Body of pancreas (tissue), 4 donors: ENCODE data around the gene CCDC3. TPM values are rescaled to one million over a fixed set of nuclear protein-coding genes. Genes with fewer than 3 reads are reported as not detected.

ENCODE experiments used
- ATAC-seq: fragments of 150-250 bp; one replicate; pipeline ENCODE4 v1.9.1; 2016
- DNase-seq, 4 donors: peaks; one replicate each; pipeline ENCODE4 v3.0.0-alpha.2; 2019
- H3K27ac ChIP-seq, 4 donors: fragments of 200-600 bp; sonication (generic); 1 replicate in 3 of 4; 2 replicates in 1 of 4; pipeline versions ENCODE4 v1.5.1 to v1.6.1; 2016 to 2019; ENCODE audit warnings: mild to moderate bottlenecking in 1 of 4, mixed read lengths in 1 of 4, moderate library complexity in 1 of 4
- H3K27me3 ChIP-seq, 2 donors: fragments of 200-600 bp; sonication (generic); one replicate each; pipeline ENCODE4 v1.6.0; 2016; ENCODE audit warnings: mild to moderate bottlenecking in 1 of 2
- H3K36me3 ChIP-seq, 2 donors: fragments of 200-600 bp; sonication (generic); replicated peaks in 1 of 2; 2 replicates each; pipeline ENCODE4 v1.5.1; 2016; ENCODE audit warnings: low read depth in 2 of 2; ENCODE audit not compliant: insufficient read depth in 1 of 2
- H3K4me1 ChIP-seq: fragments of 200-600 bp; sonication (generic); one replicate; pipeline ENCODE4 v1.6.0; 2016
- H3K4me3 ChIP-seq, 2 donors: fragments of 200-600 bp; sonication (generic); 1 replicate in 1 of 2; 2 replicates in 1 of 2; pipeline ENCODE4 v1.5.1; 2016 to 2019
- H3K9me3 ChIP-seq, 3 donors: fragments of 200-600 bp; sonication (generic); 1 replicate in 2 of 3; 2 replicates in 1 of 3; pipeline ENCODE4 v1.5.1; 2016
- POLR2A ChIP-seq, 3 donors: fragments of 450-650 bp; IDR thresholded peaks; one replicate each; pipeline ENCODE4 v1.6.1; 2016; ENCODE audit warnings: antibody characterized with exemption in 3 of 3, mild to moderate bottlenecking in 2 of 3
- WGBS, 2 donors: methylation state at CpG; one replicate each; pipeline ENCODE4 v1.1.5; 2017; 5-methylcytosine and 5-hydroxymethylcytosine counted together
- intact Hi-C: fragments of 100-400 bp; cut with DNase I; formaldehyde crosslinking; loops from one replicate; pipeline ENCODE4 v1.15.1; 2023
- total RNA-seq, 2 donors: library from RNA; depleted of rRNA; stranded (reverse); fragments of >200 nt; gene quantifications; one replicate each; pipeline ENCODE4 v1.1.0, GENCODE V29; 2016
- TF ChIP-seq, protein P1 (sequence below), 7 experiments: fragments of 450-650 bp in 4 of 7; fragments of 200-600 bp in 3 of 7; sonication (generic) in 3 of 7; IDR thresholded peaks; one replicate each; pipeline ENCODE4 v1.5.1; 2016 to 2019; ENCODE audit warnings: antibody characterized with exemption in 7 of 7

CCDC3 gene
- total RNA-seq, 2 donors from 2014 or later: 2.1 to 17.1 TPM

- Histone ChIP-seq H3K4me1 (no peaks in the 10 kb centered on the region), H3K27ac (no peak overlapping the region), H3K9me3 (no peaks in the 10 kb centered on the region), H3K36me3 (no peaks in the 10 kb centered on the region), H3K27me3 (no peaks in the 10 kb centered on the region), H3K4me3 (no peak overlapping the region)
- WGBS, 2 donors: 75 to 80% methylated on average over 4 of the region's 4 CpGs
- intact Hi-C loops: no loop called here
- DNase-seq: no peak
- TF ChIP-seq, protein P1, sequence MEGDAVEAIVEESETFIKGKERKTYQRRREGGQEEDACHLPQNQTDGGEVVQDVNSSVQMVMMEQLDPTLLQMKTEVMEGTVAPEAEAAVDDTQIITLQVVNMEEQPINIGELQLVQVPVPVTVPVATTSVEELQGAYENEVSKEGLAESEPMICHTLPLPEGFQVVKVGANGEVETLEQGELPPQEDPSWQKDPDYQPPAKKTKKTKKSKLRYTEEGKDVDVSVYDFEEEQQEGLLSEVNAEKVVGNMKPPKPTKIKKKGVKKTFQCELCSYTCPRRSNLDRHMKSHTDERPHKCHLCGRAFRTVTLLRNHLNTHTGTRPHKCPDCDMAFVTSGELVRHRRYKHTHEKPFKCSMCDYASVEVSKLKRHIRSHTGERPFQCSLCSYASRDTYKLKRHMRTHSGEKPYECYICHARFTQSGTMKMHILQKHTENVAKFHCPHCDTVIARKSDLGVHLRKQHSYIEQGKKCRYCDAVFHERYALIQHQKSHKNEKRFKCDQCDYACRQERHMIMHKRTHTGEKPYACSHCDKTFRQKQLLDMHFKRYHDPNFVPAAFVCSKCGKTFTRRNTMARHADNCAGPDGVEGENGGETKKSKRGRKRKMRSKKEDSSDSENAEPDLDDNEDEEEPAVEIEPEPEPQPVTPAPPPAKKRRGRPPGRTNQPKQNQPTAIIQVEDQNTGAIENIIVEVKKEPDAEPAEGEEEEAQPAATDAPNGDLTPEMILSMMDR (IDR thresholded peaks at IDR 0.05): no peak
- TF ChIP-seq POLR2A (IDR thresholded peaks at IDR 0.05): no peak
- no peak for ATAC-seq
Measured at GRCh38 chr10:12910835-12911234, 90.7 kb downstream of the CCDC3 start.

DNA sequence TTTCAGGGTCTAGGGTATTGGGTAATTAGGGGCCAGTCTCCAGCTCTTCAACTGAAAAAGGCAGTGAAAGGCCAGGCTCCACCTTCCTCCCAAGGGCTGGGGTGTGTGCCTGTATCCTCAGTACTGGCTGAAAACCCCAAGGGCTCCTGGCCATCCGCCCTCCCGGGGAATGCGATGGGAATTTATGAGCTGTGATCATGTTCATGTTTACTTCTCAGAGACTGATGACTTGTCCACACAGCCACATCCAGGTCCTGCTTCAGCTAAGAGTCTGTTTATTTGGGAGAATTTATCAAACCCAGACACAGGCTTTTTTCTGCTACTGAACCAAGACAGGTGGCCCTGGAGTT is 91.7 kb downstream of the CCDC3 start:
- DNase-seq: no peak

GRCh38 chr10:12909182-12909835 is 92.2 kb downstream of the CCDC3 start:
- no peaks in the 10 kb centered on the region for H3K4me1 ChIP-seq
- H3K27me3 ChIP-seq: no peaks in the 10 kb centered on the region
- no peak for TF ChIP-seq POLR2A (IDR thresholded peaks at IDR 0.05)
- TF ChIP-seq, protein P1 (IDR thresholded peaks at IDR 0.05): no peak
- H3K27ac ChIP-seq: no peak overlapping the region
- no peak overlapping the region for H3K4me3 ChIP-seq
- no peaks in the 10 kb centered on the region for H3K9me3 ChIP-seq
- WGBS, 2 donors: 71 to 82% methylated on average over 2 to 9 of the region's 9 CpGs
- H3K36me3 ChIP-seq: no peaks in the 10 kb centered on the region
- DNase-seq (no peak), ATAC-seq (no peak)
- intact Hi-C loops: loop anchor here (10.0 kb wide), 1 partner anchor 185 kb away; no protein-coding TSS in a partner anchor

More for the DNA sequence above, 91.7 kb downstream of the CCDC3 start:
- Histone ChIP-seq H3K27ac (no peak overlapping the region), H3K9me3 (no peaks in the 10 kb centered on the region), H3K27me3 (no peaks in the 10 kb centered on the region), H3K4me1 (no peaks in the 10 kb centered on the region), H3K4me3 (no peak overlapping the region), H3K36me3 (no peaks in the 10 kb centered on the region)
- TF ChIP-seq, protein P1 (IDR thresholded peaks at IDR 0.05): no peak
- TF ChIP-seq POLR2A (IDR thresholded peaks at IDR 0.05): no peak
- 7% methylated on average over 3 of the region's 3 CpGs; no CpG with 5 or more reads in 1 of the 2 donors for WGBS, 2 donors
- intact Hi-C loops: loop anchor here (10.0 kb wide), 1 partner anchor 185 kb away; no protein-coding TSS in a partner anchor
- no peak for ATAC-seq

DNA sequence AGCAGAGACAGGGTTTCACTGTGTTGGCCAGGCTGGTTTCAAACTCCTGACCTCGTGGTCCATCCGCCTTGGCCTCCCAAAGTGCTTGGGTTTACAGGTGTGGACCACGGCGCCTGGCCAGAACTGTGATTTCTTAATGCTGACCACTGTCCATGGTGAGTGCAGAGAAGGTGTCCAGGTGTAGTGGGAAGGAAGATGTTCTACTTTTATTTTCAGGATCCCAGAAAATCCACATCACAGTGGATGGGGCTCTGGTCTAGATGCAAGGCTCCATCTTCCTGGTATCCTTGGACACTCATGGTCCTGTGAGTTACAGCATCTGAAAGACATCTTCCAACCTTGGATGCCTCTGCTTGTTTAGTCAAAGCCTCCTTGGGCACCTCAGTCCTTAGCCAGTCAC is 92.7 kb downstream of the CCDC3 start:
- H3K4me1 ChIP-seq: no peaks in the 10 kb centered on the region
- DNase-seq (no peak), ATAC-seq (no peak)
- intact Hi-C loops: loop anchor here (10.0 kb wide), 1 partner anchor 184 kb away; no protein-coding TSS in a partner anchor
- no peak overlapping the region for H3K27ac ChIP-seq
- 80 to 92% methylated on average over 4 of the region's 4 CpGs for WGBS, 2 donors
- H3K36me3 ChIP-seq: no peaks in the 10 kb centered on the region
- no peaks in the 10 kb centered on the region for H3K9me3 ChIP-seq
- no peaks in the 10 kb centered on the region for H3K27me3 ChIP-seq
- no peak overlapping the region for H3K4me3 ChIP-seq
- TF ChIP-seq POLR2A (IDR thresholded peaks at IDR 0.05): no peak
- TF ChIP-seq, protein P1 (IDR thresholded peaks at IDR 0.05): no peak

DNA sequence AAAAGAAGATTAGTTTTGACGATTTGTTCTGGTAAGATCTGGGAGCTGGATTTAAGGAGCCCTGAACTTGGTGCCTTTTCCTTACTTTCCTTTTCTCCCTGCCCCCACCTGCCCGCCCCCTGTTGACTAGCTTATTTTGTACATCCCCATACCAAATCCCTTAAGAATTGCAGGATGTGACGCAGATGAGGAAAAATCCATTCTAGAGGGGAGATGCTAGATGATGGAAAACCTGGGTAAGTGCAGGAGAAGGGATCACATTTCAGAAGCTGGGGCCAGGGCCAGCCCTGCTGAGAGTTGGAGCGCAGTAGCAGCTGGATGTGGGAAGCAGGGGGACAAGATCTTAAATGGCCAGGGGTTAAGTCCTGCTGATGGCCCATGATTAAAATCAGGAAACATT is 93.9 kb downstream of the CCDC3 start:
- Histone ChIP-seq H3K27ac (no peak overlapping the region), H3K27me3 (no peaks in the 10 kb centered on the region), H3K4me1 (no peaks in the 10 kb centered on the region), H3K4me3 (no peak overlapping the region), H3K36me3 (no peaks in the 10 kb centered on the region), H3K9me3 (no peaks in the 10 kb centered on the region)
- TF ChIP-seq POLR2A (IDR thresholded peaks at IDR 0.05): no peak
- TF ChIP-seq, protein P1 (IDR thresholded peaks at IDR 0.05): no peak
- ATAC-seq (no peak), DNase-seq (no peak)
- 57 to 60% methylated on average over 4 of the region's 4 CpGs for WGBS, 2 donors
- intact Hi-C loops: loop anchor here (10.0 kb wide), 1 partner anchor 183 kb away; no protein-coding TSS in a partner anchor
